HG02642 (cell line): ENCODE data around the gene DPH2.

Experiments used
- ATAC-seq: cut with Tn5 transposase; IDR thresholded peaks from one replicate; pipeline ENCODE4 v1.9.1; 2021; ENCODE audit warnings: mild to moderate bottlenecking; ENCODE audit not compliant: unreplicated experiment, poor library complexity

The DPH2 gene

GRCh38 chr1:43969746-43970466, at the start of gene DPH2:
Gene DPH2, plus strand, starts transcription at chr1:43970010. Its CDS starts 166 bp downstream, at chr1:43970176.
- peak; percentile 81 for ATAC-seq

- no peak for ATAC-seq
Observed at GRCh38 chr1:43921022-43921421, 48.8 kb upstream of the DPH2 start.

GRCh38 chr1:43924516-43924915, 45.3 kb upstream of the DPH2 start:
- ATAC-seq: no peak

GRCh38 chr1:43925846-43926245, 44.0 kb upstream of the DPH2 start:
- no peak for ATAC-seq

- ATAC-seq: no peak
Observed at GRCh38 chr1:43930168-43930948, 39.5 kb upstream of the DPH2 start.

GRCh38 chr1:43930949-43931275, 38.9 kb upstream of the DPH2 start:
- no peak for ATAC-seq

- ATAC-seq: no peak
Observed at GRCh38 chr1:43931711-43932660, 37.8 kb upstream of the DPH2 start.

- ATAC-seq: no peak
Observed at GRCh38 chr1:43932786-43933385, 36.9 kb upstream of the DPH2 start.

- no peak for ATAC-seq
Observed at GRCh38 chr1:43933386-43934100, 36.3 kb upstream of the DPH2 start, which contains the start of gene ARTN. Gene ARTN, plus strand, starts transcription at chr1:43933801. Its CDS starts 1,856 bp downstream, at chr1:43935657.

- ATAC-seq: no peak
Observed at GRCh38 chr1:43934101-43934985, 35.5 kb upstream of the DPH2 start.

GRCh38 chr1:43934986-43935324, 34.9 kb upstream of the DPH2 start:
- ATAC-seq: no peak

GRCh38 chr1:43935711-43936427, 33.9 kb upstream of the DPH2 start:
- no peak for ATAC-seq

- ATAC-seq: no peak
Observed at GRCh38 chr1:43936431-43937151, 33.2 kb upstream of the DPH2 start.

GRCh38 chr1:43937179-43937865, 32.5 kb upstream of the DPH2 start:
- no peak for ATAC-seq

- ATAC-seq: no peak
Observed at GRCh38 chr1:43938383-43938782, 31.4 kb upstream of the DPH2 start.

- ATAC-seq: no peak
Observed at GRCh38 chr1:43938892-43939587, 30.8 kb upstream of the DPH2 start.
